MM.1S (cell line): Measurements from ENCODE around the gene CDK2AP2.

Experiments used
- CTCF ChIP-seq: fragments of 300-600 bp; sonication (generic); IDR thresholded peaks from 2 replicates; pipeline ENCODE4 v1.5.1; 2016; ENCODE audit warnings: antibody characterized with exemption, low read length, mixed read lengths
- EZH2 ChIP-seq: fragments of 300-600 bp; sonication (generic); optimal IDR thresholded peaks from 2 replicates; pipeline ENCODE3; 2017; ENCODE audit warnings: low read depth, mild to moderate bottlenecking, antibody characterized with exemption, low read length, mixed read lengths

DNA sequence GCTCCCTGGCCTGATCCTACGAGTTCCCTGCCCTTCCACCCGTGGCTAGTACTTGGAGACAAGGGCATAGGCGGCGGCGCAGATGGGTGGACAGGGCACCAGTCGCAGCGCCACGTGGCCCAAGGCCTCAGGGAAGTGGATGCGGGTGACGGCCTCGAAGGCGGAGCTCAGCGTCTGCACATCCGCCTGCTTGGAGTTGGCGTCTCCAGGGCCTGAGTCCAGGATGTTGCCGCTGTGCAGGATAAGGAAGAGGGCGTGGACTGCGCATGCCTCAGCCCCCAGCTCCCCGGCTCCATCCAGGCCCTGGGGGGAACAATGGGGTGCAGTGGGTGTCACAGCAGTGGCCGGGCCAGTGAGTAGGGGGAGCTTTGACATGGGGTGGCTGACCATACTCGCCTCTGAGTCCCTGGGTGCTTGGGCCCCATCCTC lies 9.4 kb downstream of the CDK2AP2 start:
- TF ChIP-seq CTCF (no peak), EZH2 (no peak)
